GM12891 (cell line): ENCODE data around the gene GBP3.

ENCODE experiments used
- PAX5 ChIP-seq: IDR thresholded peaks from 2 replicates; pipeline ENCODE4 v1.6.1; 2011; ENCODE audit warnings: low read length, moderate library complexity, mild to moderate bottlenecking; ENCODE audit not compliant: insufficient read depth, severe bottlenecking
- POLR2A ChIP-seq: IDR thresholded peaks from 2 replicates; pipeline ENCODE4 v1.6.1; 2011; ENCODE audit warnings: low read depth, low read length, control low read depth
- POLR2AphosphoS5 ChIP-seq: IDR thresholded peaks from 2 replicates; pipeline ENCODE4 v1.6.1; 2011; ENCODE audit warnings: low read depth, low read length, control low read depth
- POU2F2 ChIP-seq: IDR thresholded peaks from 2 replicates; pipeline ENCODE4 v1.6.1; 2011; ENCODE audit warnings: low read depth, mild to moderate bottlenecking, control low read depth, low read length, moderate library complexity
- SPI1 ChIP-seq: IDR thresholded peaks from 2 replicates; pipeline ENCODE4 v1.6.1; 2011; ENCODE audit warnings: low read depth, low read length, control low read depth
- TAF1 ChIP-seq: IDR thresholded peaks from 2 replicates; pipeline ENCODE4 v1.6.1; 2011; ENCODE audit warnings: low read depth, low read length, control low read depth

DNA sequence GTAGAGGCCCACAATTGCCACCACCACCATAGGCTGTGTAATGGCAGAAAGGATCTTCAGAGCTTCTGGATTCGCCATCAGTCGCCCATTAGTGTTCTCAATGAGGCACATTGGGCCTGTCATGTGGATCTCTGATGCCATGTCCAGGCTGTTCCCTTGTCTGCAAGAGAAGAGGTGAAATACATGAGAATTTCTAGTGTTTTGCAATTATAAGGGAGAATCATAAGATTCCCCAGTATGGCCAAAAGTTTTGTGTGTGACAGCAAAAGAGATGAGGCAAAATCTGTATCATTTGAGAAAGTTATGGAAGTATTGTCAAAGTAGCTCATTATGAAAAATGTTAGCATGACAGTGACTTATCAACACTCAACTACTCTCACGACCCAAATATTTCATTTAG is 40.4 kb upstream of the GBP3 start:
- TF ChIP-seq POLR2AphosphoS5, result no peak
- no peak for TF ChIP-seq TAF1
- no peak for TF ChIP-seq POLR2A
- no peak for TF ChIP-seq SPI1
- no peak for TF ChIP-seq POU2F2
- no peak for TF ChIP-seq PAX5
